GM12878 (cell line): Measurements from ENCODE around the gene CLEC18A. TPM values are rescaled to one million over a fixed set of nuclear protein-coding genes. Genes with fewer than 3 reads are reported as not detected.

Experiments used
- ATAC-seq: fragments of 200-7000 bp; cut with Tn5 transposase; 3 replicates; pipeline ENCODE4 v1.9.1; 2020; ENCODE audit warnings: mild to moderate bottlenecking, moderate library complexity
- BruUV-seq: library from RNA; stranded (reverse); fragments of 400-500 nt; replicated peaks from 2 replicates; lab custom pipeline; 2021; lab: Mats Ljungman, UMichigan
- CTCF ChIA-PET: fragments of 300-600 bp; sonication (Branson Sonifier 250); formaldehyde crosslinking; extraction: SDS; loops from one replicate; lab custom pipeline; 2021; ENCODE audit warnings: inconsistent platforms; lab: Yijun Ruan, JAX
- POLR2A ChIA-PET: fragments of 350-600 bp; formaldehyde crosslinking; extraction: SDS; loops from one replicate; lab custom pipeline; 2021; ENCODE audit warnings: inconsistent platforms; lab: Charles Lee
- RAD21 ChIA-PET: fragments of 300-600 bp; sonication (Branson Sonifier 250); formaldehyde crosslinking; loops from one replicate; lab custom pipeline; 2023; ENCODE audit warnings: antibody characterized with exemption; ENCODE audit not compliant: unreplicated experiment; lab: Charles Lee
- SMC1A ChIA-PET: fragments of 300-600 bp; sonication (Branson Sonifier 250); formaldehyde crosslinking; loops from one replicate; lab custom pipeline; 2023; ENCODE audit not compliant: unreplicated experiment, uncharacterized antibody; lab: Charles Lee
- DNase-seq: peaks from one replicate; pipeline ENCODE4 v3.0.0-alpha.2; 2011; ENCODE audit warnings: low read depth, low spot score
- FAIRE-seq: peaks from 3 replicates; lab custom pipeline; 2011; peaks lifted over from hg19 to GRCh38; lab: Jason Lieb, UNC
- H2AFZ ChIP-seq: 2 replicates; pipeline ENCODE4 v1.6.0; 2011; ENCODE audit warnings: low read depth, low read length, control low read depth; ENCODE audit not compliant: control insufficient read depth
- H3K27ac ChIP-seq: 2 replicates; pipeline ENCODE4 v1.5.1; 2011; ENCODE audit warnings: control low read depth; ENCODE audit not compliant: control insufficient read depth, insufficient read depth
- H3K27me3 ChIP-seq, 2 experiments: replicated peaks in 1 of 2; 2 replicates each; pipeline versions ENCODE4 v1.6.0 to v1.6.1; 2011; ENCODE audit warnings: low read length in 1 of 2; ENCODE audit not compliant: control insufficient read depth in 2 of 2, insufficient read depth in 2 of 2
- H3K36me3 ChIP-seq, 2 experiments: 2 replicates each; pipeline ENCODE4 v1.5.1; 2011; ENCODE audit warnings: low read length in 1 of 2; ENCODE audit not compliant: control insufficient read depth in 2 of 2, insufficient read depth in 2 of 2
- H3K4me1 ChIP-seq: 2 replicates; pipeline ENCODE4 v1.6.1; 2011; ENCODE audit warnings: mild to moderate bottlenecking, low read length, moderate library complexity, mixed read lengths; ENCODE audit not compliant: control insufficient read depth, insufficient read depth
- H3K4me2 ChIP-seq: 2 replicates; pipeline ENCODE4 v1.6.0; 2011; ENCODE audit warnings: control low read depth; ENCODE audit not compliant: control insufficient read depth, insufficient read depth
- H3K4me3 ChIP-seq: fragments of 200-600 bp; sonication (generic); 2 replicates; pipeline ENCODE4 v1.5.1; 2016
- H3K79me2 ChIP-seq: 2 replicates; pipeline ENCODE4 v1.6.0; 2011; ENCODE audit warnings: low read length; ENCODE audit not compliant: control insufficient read depth, insufficient read depth
- H3K9ac ChIP-seq: 2 replicates; pipeline ENCODE4 v1.8.0; 2011; ENCODE audit warnings: low read length, control low read depth, mixed read lengths; ENCODE audit not compliant: control insufficient read depth, insufficient read depth
- H3K9me3 ChIP-seq: replicated peaks from 3 replicates; pipeline ENCODE4 v1.5.1; 2011; ENCODE audit warnings: mild to moderate bottlenecking, low read length; ENCODE audit not compliant: control insufficient read depth, insufficient read depth
- H4K20me1 ChIP-seq: 2 replicates; pipeline ENCODE4 v1.6.0; 2011; ENCODE audit not compliant: control insufficient read depth, insufficient read depth
- CHD2 ChIP-seq: IDR thresholded peaks from 2 replicates; pipeline ENCODE4 v1.6.1; 2011; ENCODE audit warnings: low read depth, low read length, improper control_type of control experiment, borderline replicate concordance
- CREB1 ChIP-seq: IDR thresholded peaks from 2 replicates; pipeline ENCODE4 v1.6.1; 2012; ENCODE audit warnings: low read depth, mild to moderate bottlenecking, inconsistent platforms
- CREM ChIP-seq: IDR thresholded peaks from 2 replicates; pipeline ENCODE4 v1.6.1; 2014; ENCODE audit warnings: antibody characterized with exemption, low read depth
- CTCF ChIP-seq, 3 experiments: IDR thresholded peaks in 2 of 3; conservative IDR thresholded peaks in 1 of 3; 2 replicates each; pipeline ENCODE4 v1.5.1; 2011; ENCODE audit warnings: low read depth in 3 of 3, low read length in 3 of 3, mild to moderate bottlenecking in 3 of 3, control low read depth in 2 of 3, moderate library complexity in 2 of 3, inconsistent platforms in 1 of 3, mixed read lengths in 1 of 3; ENCODE audit not compliant: control insufficient read depth in 2 of 3, insufficient read depth in 1 of 3; ENCODE audit errors: extremely low read depth in 1 of 3
- DPF2 ChIP-seq: fragments of 450-650 bp; IDR thresholded peaks from 2 replicates; pipeline ENCODE4 v1.6.1; 2017; ENCODE audit warnings: mild to moderate bottlenecking
- EED ChIP-seq: sonication (generic); IDR thresholded peaks from 2 replicates; pipeline ENCODE4 v1.6.1; 2016; ENCODE audit warnings: antibody characterized with exemption, low read depth
- IKZF2 ChIP-seq, 2 experiments: fragments of 450-650 bp; IDR thresholded peaks; 2 replicates each; pipeline ENCODE4 v1.6.1; 2017; ENCODE audit warnings: mild to moderate bottlenecking in 2 of 2, moderate library complexity in 2 of 2
- KLF5 ChIP-seq: fragments of 450-650 bp; IDR thresholded peaks from 2 replicates; pipeline ENCODE4 v1.6.1; 2014; ENCODE audit warnings: mild to moderate bottlenecking; ENCODE audit not compliant: partially characterized antibody
- MEF2B ChIP-seq: fragments of 450-650 bp; IDR thresholded peaks from 2 replicates; pipeline ENCODE4 v1.6.1; 2018; ENCODE audit warnings: mild to moderate bottlenecking, moderate library complexity; ENCODE audit not compliant: partially characterized antibody, poor library complexity, severe bottlenecking
- MLLT1 ChIP-seq: fragments of 450-650 bp; IDR thresholded peaks from 2 replicates; pipeline ENCODE4 v1.6.1; 2016; ENCODE audit warnings: mild to moderate bottlenecking
- MYC ChIP-seq: IDR thresholded peaks from 2 replicates; pipeline ENCODE4 v1.6.1; 2011; ENCODE audit warnings: mild to moderate bottlenecking, low read length, moderate library complexity, inconsistent platforms; ENCODE audit not compliant: insufficient read depth, insufficient replicate concordance, insufficient read length, severe bottlenecking
- NFXL1 ChIP-seq: fragments of 450-650 bp; IDR thresholded peaks from 2 replicates; pipeline ENCODE4 v1.6.1; 2017; ENCODE audit warnings: antibody characterized with exemption, mild to moderate bottlenecking, borderline replicate concordance
- PRDM15 ChIP-seq: fragments of 450-650 bp; formaldehyde crosslinking; IDR thresholded peaks from 2 replicates; pipeline ENCODE4 v1.4.0; 2020; ENCODE audit warnings: mild to moderate bottlenecking, moderate library complexity
- RAD21 ChIP-seq: IDR thresholded peaks from 2 replicates; pipeline ENCODE4 v1.6.1; 2011; ENCODE audit warnings: mild to moderate bottlenecking, low read depth, low read length, moderate library complexity; ENCODE audit not compliant: insufficient read depth
- SMC3 ChIP-seq: IDR thresholded peaks from 2 replicates; pipeline ENCODE4 v1.6.1; 2011; ENCODE audit warnings: low read length, improper control_type of control experiment, borderline replicate concordance
- STAT1 ChIP-seq: fragments of 450-650 bp; conservative IDR thresholded peaks from 2 replicates; pipeline ENCODE4 v1.6.1; 2014; ENCODE audit warnings: antibody characterized with exemption, mild to moderate bottlenecking
- WGBS: methylation state at CpG from one replicate; pipeline ENCODE4 v1.1.6; 2016; ENCODE audit warnings: low lambda C conversion rate; ENCODE audit not compliant: insufficient replicate concordance, insufficient coverage; ENCODE audit errors: missing lambda C conversion rate; 5-methylcytosine and 5-hydroxymethylcytosine counted together
- in situ Hi-C: fragments of 300-500 bp; cut with MboI; formaldehyde crosslinking; loops from 9 replicates; pipeline ENCODE4 v1.14.3; 2018; ENCODE audit warnings: mixed read lengths
- intact Hi-C: fragments of 100-400 bp; cut with micrococcal nuclease; formaldehyde crosslinking; loops from one replicate; pipeline ENCODE4 v1.14.2; 2022; ENCODE audit not compliant: unreplicated experiment
- polyA plus RNA-seq, 11 experiments: library from polyadenylated mRNA; depleted of rRNA in 4 of 11; unstranded in 6 of 11; stranded (reverse) in 5 of 11; fragments of >200 nt; fragmentation: Nextera tagmentation in 4 of 11; fragmentation: Illumina TruSeq in 1 of 11; extraction: Ambion mirVana in 4 of 11; extraction: Trizol in 1 of 11; gene quantifications; 1 replicate in 1 of 11; 2 replicates in 10 of 11; pipeline versions ENCODE4 v1.2.1 to v1.2.3, GENCODE V29; 2011 to 2016; ENCODE audit warnings: inconsistent platforms in 2 of 11, missing spikeins in 2 of 11, low read depth in 1 of 11
- total RNA-seq, 4 experiments: library from RNA; depleted of rRNA in 3 of 4; stranded (reverse); fragments of >200 nt in 3 of 4; fragmentation: Illumina TruSeq in 1 of 4; extraction: Trizol in 1 of 4; gene quantifications; 2 replicates each; pipeline versions ENCODE4 v1.2.1 to v1.2.3, GENCODE V29; 2013 to 2021

CLEC18A gene
- total and polyA plus RNA-seq, 10 of the 15 experiments (the other 5 are each of a cell fraction or from before 2014, with no cell fraction given): 0.03 to 0.26 (median 0.10) TPM; not detected in 4

- intact Hi-C loops: loop anchor here (1.0 to 5.0 kb wide), 2 partner anchors 134 to 223 kb away; no protein-coding TSS in a partner anchor
- DNase-seq: no peak
- BruUV-seq: no TSS peak
- H3K4me1 ChIP-seq: no peaks in the 10 kb centered on the region
- no peaks in the 10 kb centered on the region for H3K27me3 ChIP-seq
- H3K79me2 ChIP-seq: no peaks in the 10 kb centered on the region
- H3K36me3 ChIP-seq: peaks cover 2 to 11% of the 10 kb centered on the region in 2 experiments; a peak in 2 of 4 replicates
- H3K9me3 ChIP-seq: no peaks in the 10 kb centered on the region
- SMC1A ChIA-PET: interaction anchor here (0.6 to 5.1 kb wide), 15 partner anchors 44 to 361 kb away, joined by 3 to 46 read pairs (median 3); partner anchors contain the start of gene NOB1
- in situ Hi-C loops: no loop called here
- CTCF ChIA-PET: interaction anchor here (0.6 to 4.8 kb wide), 51 partner anchors 9 to 841 kb away, joined by 3 to 114 read pairs (median 4); partner anchors contain the start of gene NOB1
- RAD21 ChIA-PET: interaction anchor here (0.6 to 3.0 kb wide), 22 partner anchors 8 to 865 kb away, joined by 3 to 40 read pairs (median 3); partner anchors contain the start of genes NOB1 and WWP2
- H2AFZ ChIP-seq: no peak overlapping the region
- H3K4me2 ChIP-seq: no peak overlapping the region
- no peak overlapping the region for H3K27ac ChIP-seq
- peak; percentile 69 for FAIRE-seq
- POLR2A ChIA-PET: interaction anchor here (0.8 kb wide), 1 partner anchor 136 kb away, joined by 4 read pairs; no protein-coding TSS in a partner anchor
- no peak overlapping the region for H3K9ac ChIP-seq
- ATAC-seq: peak; percentile 98
- no peaks in the 10 kb centered on the region; the same call in 1 of the 2 replicates for H4K20me1 ChIP-seq
- WGBS: 72% methylated on average over 12 of the region's 12 CpGs
- no peak overlapping the region for H3K4me3 ChIP-seq
- no peak for TF ChIP-seq MEF2B
- no peak for TF ChIP-seq MYC
- no peak for TF ChIP-seq PRDM15 (CRISPR knock-in tag)
- TF ChIP-seq KLF5: no peak
- TF ChIP-seq SMC3: peak; percentile 53; the same call in 1 of the 2 replicates
- TF ChIP-seq EED: no peak
- TF ChIP-seq NFXL1: no peak
- TF ChIP-seq STAT1: no peak
- TF ChIP-seq CTCF (IDR thresholded peaks at IDR 0.05 in 2 of 3, conservative IDR thresholded peaks at IDR 0.05 in 1 of 3; ENCODE audit: control insufficient read depth in 2 of 3, extremely low read depth in 1 of 3, insufficient read depth in 1 of 3, low read depth in 3 of 3, low read length in 3 of 3): peak; percentile 60 to 71 (median 68)
- no peak for TF ChIP-seq CHD2
- no peak for TF ChIP-seq CREM
- TF ChIP-seq DPF2: no peak
- peak; percentile 72 for TF ChIP-seq RAD21
- no peak for TF ChIP-seq MLLT1
- no peak for TF ChIP-seq IKZF2 (IDR thresholded peaks at IDR 0.05)
- TF ChIP-seq CREB1: no peak
Measured at GRCh38 chr16:69930117-69930776, 20.9 kb upstream of the CLEC18A start.
